ENCODE data around the gene RAC3.

- TF ChIP-seq CTCF (IDR thresholded peaks at IDR 0.05; ENCODE audit: poor library complexity) (no peak), EZH2 (IDR thresholded peaks at IDR 0.05; ENCODE audit: borderline replicate concordance) (no peak), EZH2phosphoT487 (IDR thresholded peaks at IDR 0.05; ENCODE audit: low read depth, severe bottlenecking, unreplicated experiment) (no peak)
Measured at GRCh38 chr17:82058230-82058854, 26.9 kb downstream of the RAC3 start.
